GM12878 (cell line): ENCODE measurements around the gene TRABD. TPM values are rescaled to one million over a fixed set of nuclear protein-coding genes. Genes with fewer than 3 reads are reported as not detected.
A peak's percentile ranks its signal among the peaks of the same experiment; 100 is the strongest.

Source experiments
- ASH2L ChIP-seq: fragments of 300-600, 200-600 bp; sonication (generic); IDR thresholded peaks from 2 replicates; pipeline ENCODE4 v1.6.1; 2017; ENCODE audit warnings: low read depth, mild to moderate bottlenecking, borderline replicate concordance
- BHLHE40 ChIP-seq, 2 experiments: fragments of 450-650 bp in 1 of 2; IDR thresholded peaks; 2 replicates each; pipeline ENCODE4 v1.6.1; 2011 to 2017; ENCODE audit warnings: low read depth in 2 of 2, borderline replicate concordance in 1 of 2, improper control_type of control experiment in 1 of 2, low read length in 1 of 2, mild to moderate bottlenecking in 1 of 2
- CBX3 ChIP-seq: fragments of 200-600 bp; sonication (generic); IDR thresholded peaks from 2 replicates; pipeline ENCODE4 v1.6.1; 2016; ENCODE audit warnings: low read depth, borderline replicate concordance
- CREM ChIP-seq: IDR thresholded peaks from 2 replicates; pipeline ENCODE4 v1.6.1; 2014; ENCODE audit warnings: antibody characterized with exemption, low read depth
- HCFC1 ChIP-seq: fragments of 150-350 bp; IDR thresholded peaks from 2 replicates; pipeline ENCODE4 v1.6.1; 2014; ENCODE audit warnings: low read length
- JUND ChIP-seq: IDR thresholded peaks from 2 replicates; pipeline ENCODE4 v1.6.1; 2012; ENCODE audit warnings: low read depth, mild to moderate bottlenecking, low read length, improper control_type of control experiment, moderate library complexity
- KLF5 ChIP-seq: fragments of 450-650 bp; IDR thresholded peaks from 2 replicates; pipeline ENCODE4 v1.6.1; 2014; ENCODE audit warnings: mild to moderate bottlenecking; ENCODE audit not compliant: partially characterized antibody
- MYB ChIP-seq: fragments of 150-350 bp; IDR thresholded peaks from 2 replicates; pipeline ENCODE4 v1.6.1; 2014; ENCODE audit warnings: mild to moderate bottlenecking, low read depth, low read length, borderline replicate concordance
- PML ChIP-seq: IDR thresholded peaks from 2 replicates; pipeline ENCODE4 v1.6.1; 2012; ENCODE audit warnings: low read length, inconsistent platforms
- RBBP5 ChIP-seq: fragments of 200-600 bp; sonication (generic); conservative IDR thresholded peaks from 2 replicates; pipeline ENCODE4 v1.6.1; 2016
- RUNX3 ChIP-seq: IDR thresholded peaks from 2 replicates; pipeline ENCODE4 v1.6.1; 2012; ENCODE audit warnings: low read length, inconsistent platforms
- SMC3 ChIP-seq: IDR thresholded peaks from 2 replicates; pipeline ENCODE4 v1.6.1; 2011; ENCODE audit warnings: low read length, improper control_type of control experiment, borderline replicate concordance
- SRF ChIP-seq, 2 experiments: IDR thresholded peaks; 2 replicates each; pipeline ENCODE4 v1.6.1; 2011; ENCODE audit warnings: low read depth in 2 of 2, low read length in 2 of 2, mild to moderate bottlenecking in 1 of 2, moderate library complexity in 1 of 2
- STAT1 ChIP-seq: fragments of 450-650 bp; conservative IDR thresholded peaks from 2 replicates; pipeline ENCODE4 v1.6.1; 2014; ENCODE audit warnings: antibody characterized with exemption, mild to moderate bottlenecking
- TARDBP ChIP-seq: IDR thresholded peaks from 2 replicates; pipeline ENCODE4 v1.6.1; 2016; ENCODE audit warnings: borderline replicate concordance
- YBX1 ChIP-seq: fragments of 450-650 bp; IDR thresholded peaks from 2 replicates; pipeline ENCODE4 v1.6.1; 2016; ENCODE audit warnings: antibody characterized with exemption
- ZNF274 ChIP-seq: IDR thresholded peaks from one replicate; pipeline ENCODE4 v1.8.0; 2011; ENCODE audit not compliant: insufficient read length, insufficient read depth
- ZNF622 ChIP-seq: fragments of 450-650 bp; IDR thresholded peaks from 2 replicates; pipeline ENCODE4 v1.6.1; 2017; ENCODE audit warnings: mild to moderate bottlenecking, inconsistent platforms
- polyA plus RNA-seq, 11 experiments: library from polyadenylated mRNA; depleted of rRNA in 4 of 11; unstranded in 6 of 11; stranded (reverse) in 5 of 11; fragments of >200 nt; fragmentation: Nextera tagmentation in 4 of 11; fragmentation: Illumina TruSeq in 1 of 11; extraction: Ambion mirVana in 4 of 11; extraction: Trizol in 1 of 11; gene quantifications; 1 replicate in 1 of 11; 2 replicates in 10 of 11; pipeline versions ENCODE4 v1.2.1 to v1.2.3, GENCODE V29; 2011 to 2016; ENCODE audit warnings: inconsistent platforms in 2 of 11, missing spikeins in 2 of 11, low read depth in 1 of 11
- total RNA-seq, 4 experiments: library from RNA; depleted of rRNA in 3 of 4; stranded (reverse); fragments of >200 nt in 3 of 4; fragmentation: Illumina TruSeq in 1 of 4; extraction: Trizol in 1 of 4; gene quantifications; 2 replicates each; pipeline versions ENCODE4 v1.2.1 to v1.2.3, GENCODE V29; 2013 to 2021
- TF ChIP-seq, protein P1 (sequence below): IDR thresholded peaks from 2 replicates; pipeline ENCODE4 v1.6.1; 2011; ENCODE audit warnings: low read depth, mild to moderate bottlenecking, low read length, moderate library complexity, borderline replicate concordance; ENCODE audit errors: extremely low read depth
- TF ChIP-seq, protein P2 (sequence below): IDR thresholded peaks from 2 replicates; pipeline ENCODE4 v1.6.1; 2012; ENCODE audit warnings: low read depth, low read length, improper control_type of control experiment
- TF ChIP-seq, protein P3 (sequence below): IDR thresholded peaks from 2 replicates; pipeline ENCODE4 v1.6.1; 2012; ENCODE audit warnings: low read length, inconsistent platforms
- TF ChIP-seq, protein P4 (sequence below): fragments of 450-650 bp; IDR thresholded peaks from 2 replicates; pipeline ENCODE4 v1.6.1; 2018; ENCODE audit warnings: mild to moderate bottlenecking, low read depth, moderate library complexity; ENCODE audit not compliant: partially characterized antibody
- TF ChIP-seq, protein P5 (sequence below): fragments of 450-650 bp; formaldehyde crosslinking; IDR thresholded peaks from 2 replicates; pipeline ENCODE4 v1.4.0; 2022; ENCODE audit warnings: mild to moderate bottlenecking, moderate library complexity

Gene TRABD
- total and polyA plus RNA-seq, 10 of the 15 experiments (the other 5 are each of a cell fraction or from before 2014, with no cell fraction given), result 0.43 to 116 (median 58.1) TPM

DNA sequence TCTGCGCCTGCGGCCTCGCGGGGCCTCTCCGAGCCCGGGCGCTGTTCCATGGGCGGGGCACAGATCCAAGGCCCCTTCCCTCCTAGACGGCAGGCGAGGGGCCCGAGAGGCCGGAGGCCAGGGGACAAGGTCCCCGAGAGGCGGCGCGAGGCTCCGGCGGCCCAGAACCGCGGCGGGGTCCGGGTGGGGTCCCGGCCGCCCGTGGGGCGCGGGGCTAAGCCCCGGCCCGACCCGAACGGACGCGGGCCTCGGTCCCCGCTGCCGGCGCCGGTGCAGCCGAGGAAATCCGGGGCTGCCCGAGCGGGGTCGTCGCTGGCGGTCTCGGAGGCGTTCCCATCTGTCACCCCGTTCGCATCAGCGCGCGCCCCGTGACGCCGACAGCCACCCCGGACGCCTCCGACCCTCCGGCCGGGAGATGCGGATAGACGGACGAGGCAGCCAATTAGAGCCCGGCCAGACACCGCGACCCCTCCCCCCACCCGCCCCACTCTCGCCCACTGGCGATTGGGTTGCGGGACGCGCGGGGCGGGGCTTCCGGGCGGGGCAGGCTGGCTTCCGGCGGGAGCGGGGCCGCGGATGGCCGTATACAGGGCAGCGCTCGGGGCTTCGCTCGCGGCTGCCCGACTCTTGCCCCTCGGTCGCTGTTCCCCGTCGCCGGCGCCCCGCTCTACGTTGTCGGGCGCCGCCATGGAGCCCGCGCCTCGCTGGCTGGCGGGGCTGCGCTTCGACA, 14.9 kb downstream of the TRABD start, which contains the start of gene SELENOO (continued):
- TF ChIP-seq MYB (no peak), RUNX3 (0 out of 2 replicates have a peak, but pooled peaks have one; percentile 11), TARDBP (no peak), RBBP5 (no peak), PML (no peak), BHLHE40 (IDR thresholded peaks at IDR 0.05; ENCODE audit: borderline replicate concordance in 1 of 2, low read depth in 2 of 2, low read length in 1 of 2) (peak in 1 of 2 experiments; percentile 29; a peak in 1 of 4 replicates), ASH2L (no peak), STAT1 (0 out of 2 replicates have a peak, but pooled peaks have one; percentile 31), HCFC1 (peak; percentile 64), CREM (peak; percentile 44; the same call in 1 of the 2 replicates), YBX1 (no peak), ZNF274 (no peak), SMC3 (no peak), CBX3 (no peak), JUND (no peak), KLF5 (no peak), ZNF622 (no peak), SRF (IDR thresholded peaks at IDR 0.05; ENCODE audit: low read depth in 2 of 2, low read length in 2 of 2) (no peak)
- TF ChIP-seq, protein P1, sequence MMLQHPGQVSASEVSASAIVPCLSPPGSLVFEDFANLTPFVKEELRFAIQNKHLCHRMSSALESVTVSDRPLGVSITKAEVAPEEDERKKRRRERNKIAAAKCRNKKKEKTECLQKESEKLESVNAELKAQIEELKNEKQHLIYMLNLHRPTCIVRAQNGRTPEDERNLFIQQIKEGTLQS, result no peak
- TF ChIP-seq, protein P2, sequence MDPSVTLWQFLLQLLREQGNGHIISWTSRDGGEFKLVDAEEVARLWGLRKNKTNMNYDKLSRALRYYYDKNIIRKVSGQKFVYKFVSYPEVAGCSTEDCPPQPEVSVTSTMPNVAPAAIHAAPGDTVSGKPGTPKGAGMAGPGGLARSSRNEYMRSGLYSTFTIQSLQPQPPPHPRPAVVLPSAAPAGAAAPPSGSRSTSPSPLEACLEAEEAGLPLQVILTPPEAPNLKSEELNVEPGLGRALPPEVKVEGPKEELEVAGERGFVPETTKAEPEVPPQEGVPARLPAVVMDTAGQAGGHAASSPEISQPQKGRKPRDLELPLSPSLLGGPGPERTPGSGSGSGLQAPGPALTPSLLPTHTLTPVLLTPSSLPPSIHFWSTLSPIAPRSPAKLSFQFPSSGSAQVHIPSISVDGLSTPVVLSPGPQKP, result no peak
- TF ChIP-seq, protein P3, sequence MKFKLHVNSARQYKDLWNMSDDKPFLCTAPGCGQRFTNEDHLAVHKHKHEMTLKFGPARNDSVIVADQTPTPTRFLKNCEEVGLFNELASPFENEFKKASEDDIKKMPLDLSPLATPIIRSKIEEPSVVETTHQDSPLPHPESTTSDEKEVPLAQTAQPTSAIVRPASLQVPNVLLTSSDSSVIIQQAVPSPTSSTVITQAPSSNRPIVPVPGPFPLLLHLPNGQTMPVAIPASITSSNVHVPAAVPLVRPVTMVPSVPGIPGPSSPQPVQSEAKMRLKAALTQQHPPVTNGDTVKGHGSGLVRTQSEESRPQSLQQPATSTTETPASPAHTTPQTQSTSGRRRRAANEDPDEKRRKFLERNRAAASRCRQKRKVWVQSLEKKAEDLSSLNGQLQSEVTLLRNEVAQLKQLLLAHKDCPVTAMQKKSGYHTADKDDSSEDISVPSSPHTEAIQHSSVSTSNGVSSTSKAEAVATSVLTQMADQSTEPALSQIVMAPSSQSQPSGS, result no peak
- TF ChIP-seq, protein P4, sequence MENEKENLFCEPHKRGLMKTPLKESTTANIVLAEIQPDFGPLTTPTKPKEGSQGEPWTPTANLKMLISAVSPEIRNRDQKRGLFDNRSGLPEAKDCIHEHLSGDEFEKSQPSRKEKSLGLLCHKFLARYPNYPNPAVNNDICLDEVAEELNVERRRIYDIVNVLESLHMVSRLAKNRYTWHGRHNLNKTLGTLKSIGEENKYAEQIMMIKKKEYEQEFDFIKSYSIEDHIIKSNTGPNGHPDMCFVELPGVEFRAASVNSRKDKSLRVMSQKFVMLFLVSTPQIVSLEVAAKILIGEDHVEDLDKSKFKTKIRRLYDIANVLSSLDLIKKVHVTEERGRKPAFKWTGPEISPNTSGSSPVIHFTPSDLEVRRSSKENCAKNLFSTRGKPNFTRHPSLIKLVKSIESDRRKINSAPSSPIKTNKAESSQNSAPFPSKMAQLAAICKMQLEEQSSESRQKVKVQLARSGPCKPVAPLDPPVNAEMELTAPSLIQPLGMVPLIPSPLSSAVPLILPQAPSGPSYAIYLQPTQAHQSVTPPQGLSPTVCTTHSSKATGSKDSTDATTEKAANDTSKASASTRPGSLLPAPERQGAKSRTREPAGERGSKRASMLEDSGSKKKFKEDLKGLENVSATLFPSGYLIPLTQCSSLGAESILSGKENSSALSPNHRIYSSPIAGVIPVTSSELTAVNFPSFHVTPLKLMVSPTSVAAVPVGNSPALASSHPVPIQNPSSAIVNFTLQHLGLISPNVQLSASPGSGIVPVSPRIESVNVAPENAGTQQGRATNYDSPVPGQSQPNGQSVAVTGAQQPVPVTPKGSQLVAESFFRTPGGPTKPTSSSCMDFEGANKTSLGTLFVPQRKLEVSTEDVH, result no peak
- TF ChIP-seq, protein P5, sequence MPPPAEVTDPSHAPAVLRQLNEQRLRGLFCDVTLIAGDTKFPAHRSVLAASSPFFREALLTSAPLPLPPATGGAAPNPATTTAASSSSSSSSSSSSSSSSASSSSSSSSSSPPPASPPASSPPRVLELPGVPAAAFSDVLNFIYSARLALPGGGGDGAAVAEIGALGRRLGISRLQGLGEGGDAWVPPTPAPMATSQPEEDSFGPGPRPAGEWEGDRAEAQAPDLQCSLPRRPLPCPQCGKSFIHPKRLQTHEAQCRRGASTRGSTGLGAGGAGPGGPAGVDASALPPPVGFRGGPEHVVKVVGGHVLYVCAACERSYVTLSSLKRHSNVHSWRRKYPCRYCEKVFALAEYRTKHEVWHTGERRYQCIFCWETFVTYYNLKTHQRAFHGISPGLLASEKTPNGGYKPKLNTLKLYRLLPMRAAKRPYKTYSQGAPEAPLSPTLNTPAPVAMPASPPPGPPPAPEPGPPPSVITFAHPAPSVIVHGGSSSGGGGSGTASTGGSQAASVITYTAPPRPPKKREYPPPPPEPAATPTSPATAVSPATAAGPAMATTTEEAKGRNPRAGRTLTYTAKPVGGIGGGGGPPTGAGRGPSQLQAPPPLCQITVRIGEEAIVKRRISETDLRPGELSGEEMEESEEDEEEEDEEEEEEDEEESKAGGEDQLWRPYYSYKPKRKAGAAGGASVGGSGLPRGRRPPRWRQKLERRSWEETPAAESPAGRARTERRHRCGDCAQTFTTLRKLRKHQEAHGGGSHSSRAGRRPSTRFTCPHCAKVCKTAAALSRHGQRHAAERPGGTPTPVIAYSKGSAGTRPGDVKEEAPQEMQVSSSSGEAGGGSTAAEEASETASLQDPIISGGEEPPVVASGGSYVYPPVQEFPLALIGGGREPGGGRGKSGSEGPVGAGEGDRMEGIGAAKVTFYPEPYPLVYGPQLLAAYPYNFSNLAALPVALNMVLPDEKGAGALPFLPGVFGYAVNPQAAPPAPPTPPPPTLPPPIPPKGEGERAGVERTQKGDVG, result no peak
